ENCODE measurements around the gene SCRN3.
"Not testable (repeated sequence)": the region's sequence is repeated elsewhere in the genome, so short reads cannot be mapped to it uniquely, and the experiment has no call there.

SCRN3 gene

GRCh38 chr2:174364628-174365027 is 30.9 kb upstream of the SCRN3 start:
- TF ChIP-seq CTCF (IDR thresholded peaks at IDR 0.05; ENCODE audit: insufficient read depth, missing control alignments), result no peak
- FAIRE-seq (no peak), DNase-seq (ENCODE audit: insufficient read length, low spot score) (no peak)

GRCh38 chr2:174365571-174365970 is 30.0 kb upstream of the SCRN3 start:
- TF ChIP-seq CTCF (IDR thresholded peaks at IDR 0.05; ENCODE audit: insufficient read depth, missing control alignments), result no peak
- FAIRE-seq (no peak), DNase-seq (ENCODE audit: insufficient read length, low spot score) (no peak)

- DNase-seq (ENCODE audit: insufficient read length, low spot score), result no peak
- FAIRE-seq, result no peak
- TF ChIP-seq CTCF (IDR thresholded peaks at IDR 0.05; ENCODE audit: insufficient read depth, missing control alignments), result no peak
These were observed 26.8 kb upstream of the SCRN3 start for GRCh38 chr2:174368691-174369090.

- no peak for TF ChIP-seq CTCF (IDR thresholded peaks at IDR 0.05; ENCODE audit: insufficient read depth, missing control alignments)
- FAIRE-seq, result no peak
- no peak for DNase-seq (ENCODE audit: insufficient read length, low spot score)
These were observed 18.6 kb upstream of the SCRN3 start for GRCh38 chr2:174376967-174377366.

GRCh38 chr2:174383796-174384195 is 11.7 kb upstream of the SCRN3 start:
- no peak for TF ChIP-seq CTCF (IDR thresholded peaks at IDR 0.05; ENCODE audit: insufficient read depth, missing control alignments)
- FAIRE-seq (no peak), DNase-seq (ENCODE audit: insufficient read length, low spot score) (no peak)

GRCh38 chr2:174385201-174385600 is 10.3 kb upstream of the SCRN3 start:
- FAIRE-seq (no peak), DNase-seq (ENCODE audit: insufficient read length, low spot score) (no peak)
- TF ChIP-seq CTCF (IDR thresholded peaks at IDR 0.05; ENCODE audit: insufficient read depth, missing control alignments), result no peak

GRCh38 chr2:174388706-174389105 is 6.8 kb upstream of the SCRN3 start:
- not testable (repeated sequence) for DNase-seq (ENCODE audit: insufficient read length, low spot score); FAIRE-seq

GRCh38 chr2:174389542-174389941 is 6.0 kb upstream of the SCRN3 start:
- TF ChIP-seq CTCF (IDR thresholded peaks at IDR 0.05; ENCODE audit: insufficient read depth, missing control alignments), result no peak
- DNase-seq (ENCODE audit: insufficient read length, low spot score) (no peak), FAIRE-seq (no peak)

- not testable (repeated sequence) for FAIRE-seq; DNase-seq (ENCODE audit: insufficient read length, low spot score)
These were observed 5.2 kb upstream of the SCRN3 start for GRCh38 chr2:174390303-174390702.

Data from D721Med (cell line).